Type B pancreatic cell (in vitro differentiated cells): ENCODE measurements around the gene SCYGR7. TPM values are rescaled to one million over a fixed set of nuclear protein-coding genes. Genes with fewer than 3 reads are reported as not detected.
A peak's percentile ranks its signal among the peaks of the same experiment; 100 is the strongest.

Source experiments
- DNase-seq: peaks from one replicate; pipeline ENCODE4 v3.0.0; 2021; ENCODE audit warnings: mixed read lengths; ENCODE audit not compliant: unreplicated experiment; ENCODE audit errors: extremely low spot score
- H3K27ac Mint-ChIP-seq: 2 replicates; pipeline ENCODE4 v1.8.0; 2021; ENCODE audit warnings: mild to moderate bottlenecking, mixed read lengths
- H3K27me3 Mint-ChIP-seq: 2 replicates; pipeline ENCODE4 v1.8.0; 2021; ENCODE audit warnings: mixed read lengths
- H3K36me3 Mint-ChIP-seq: 2 replicates; pipeline ENCODE4 v1.8.0; 2021; ENCODE audit warnings: mixed read lengths
- H3K4me1 Mint-ChIP-seq: one replicate; pipeline ENCODE4 v1.8.0; 2021; ENCODE audit warnings: mixed read lengths; ENCODE audit not compliant: unreplicated experiment
- H3K4me3 Mint-ChIP-seq: 2 replicates; pipeline ENCODE4 v1.8.0; 2021; ENCODE audit warnings: mild to moderate bottlenecking, mixed read lengths
- H3K9me3 Mint-ChIP-seq: 2 replicates; pipeline ENCODE4 v1.8.0; 2021; ENCODE audit warnings: mixed read lengths
- CTCF ChIP-seq: fragments of 200-600 bp; sonication (generic); conservative IDR thresholded peaks from 2 replicates; pipeline ENCODE4 v1.5.0; 2021; ENCODE audit warnings: antibody characterized with exemption, mild to moderate bottlenecking
- long read RNA-seq: library from polyadenylated mRNA; unstranded; transcript quantifications from one replicate; pipeline ENCODE4 v2.0.0, GENCODE V29; 2020
- total RNA-seq: library from RNA; stranded (reverse); gene quantifications from 2 replicates; pipeline ENCODE4 v1.2.1, GENCODE V29; 2021; ENCODE audit warnings: low replicate concordance

SCYGR7 gene
- not detected in 2 replicates for total RNA-seq
- long read RNA-seq: 0 reads

GRCh38 chr2:227728035-227728434 lies at the start of gene SCYGR7:
Gene SCYGR7, plus strand, starts transcription at chr2:227728335. Its CDS starts 0 bp downstream, at chr2:227728335.
- Mint-ChIP-seq H3K4me3 (no peak within 1 kb of the TSS), H3K27me3 (no peaks in the 10 kb centered on the region), H3K4me1 (no peaks in the 10 kb centered on the region), H3K27ac (no peak within 1 kb of the TSS), H3K36me3 (no peaks in the 10 kb centered on the region), H3K9me3 (no peaks in the 10 kb centered on the region)
- no peak for TF ChIP-seq CTCF
- no peak for DNase-seq

- Mint-ChIP-seq H3K27ac (no peak overlapping the region), H3K36me3 (no peaks in the 10 kb centered on the region), H3K4me1 (no peaks in the 10 kb centered on the region), H3K27me3 (no peaks in the 10 kb centered on the region), H3K9me3 (no peaks in the 10 kb centered on the region), H3K4me3 (no peak overlapping the region)
- DNase-seq: no peak
- TF ChIP-seq CTCF: no peak
Measured at GRCh38 chr2:227684258-227684657, 43.9 kb upstream of the SCYGR7 start.

DNA sequence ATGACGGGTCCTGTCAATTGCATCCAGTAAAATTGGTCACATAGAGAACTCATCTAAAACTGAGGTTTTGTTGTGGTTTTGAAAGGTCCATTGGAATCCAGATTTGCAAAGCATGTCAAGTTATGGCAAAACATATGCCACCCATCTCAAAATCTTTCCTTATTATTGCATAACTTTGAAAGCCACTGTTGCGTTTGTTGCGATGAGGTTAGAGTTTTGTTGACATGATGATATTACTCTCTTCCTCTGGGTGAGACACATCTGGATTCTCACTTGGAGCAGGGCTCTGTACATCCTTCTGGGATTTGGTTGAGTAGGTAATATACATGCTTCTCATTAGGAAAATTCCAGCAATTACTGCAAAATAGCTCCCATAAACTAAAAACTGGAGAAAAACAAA lies 40.9 kb upstream of the SCYGR7 start:
- no peak overlapping the region for H3K27ac Mint-ChIP-seq
- no peak overlapping the region for H3K4me3 Mint-ChIP-seq
- no peaks in the 10 kb centered on the region for H3K36me3 Mint-ChIP-seq
- TF ChIP-seq CTCF: no peak
- H3K27me3 Mint-ChIP-seq: no peaks in the 10 kb centered on the region
- no peaks in the 10 kb centered on the region for H3K9me3 Mint-ChIP-seq
- no peak for DNase-seq
- no peaks in the 10 kb centered on the region for H3K4me1 Mint-ChIP-seq

- Mint-ChIP-seq H3K9me3 (no peaks in the 10 kb centered on the region), H3K27ac (no peak overlapping the region), H3K36me3 (no peaks in the 10 kb centered on the region), H3K4me1 (no peaks in the 10 kb centered on the region), H3K27me3 (no peaks in the 10 kb centered on the region), H3K4me3 (no peak overlapping the region)
- DNase-seq: no peak
- TF ChIP-seq CTCF: no peak
Measured at GRCh38 chr2:227696990-227697679, 31.0 kb upstream of the SCYGR7 start.

DNA sequence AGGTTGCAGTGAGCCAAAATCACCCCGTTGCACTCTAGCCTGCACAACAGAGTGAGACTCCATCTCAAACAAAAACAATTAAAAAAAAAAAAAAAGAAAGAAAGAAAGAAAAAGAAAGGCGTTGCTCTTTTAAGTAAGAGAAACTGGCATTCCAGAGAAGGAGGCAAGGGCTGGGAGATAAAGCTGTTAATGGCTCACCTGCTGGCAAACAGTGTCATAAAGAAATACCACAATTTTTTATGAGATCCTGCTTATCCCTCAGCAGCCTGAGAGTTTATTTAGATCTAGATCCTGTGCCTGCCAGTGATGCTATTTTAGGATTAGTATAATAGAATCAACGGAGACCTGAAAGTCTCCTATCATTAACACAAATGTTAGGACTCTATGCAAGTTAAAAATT lies 26.6 kb upstream of the SCYGR7 start:
- peaks cover 3% of the 10 kb centered on the region for H3K4me1 Mint-ChIP-seq
- no peak for TF ChIP-seq CTCF
- peak overlapping the region; percentile 97 for H3K27ac Mint-ChIP-seq
- H3K4me3 Mint-ChIP-seq: no peak overlapping the region
- H3K9me3 Mint-ChIP-seq: no peaks in the 10 kb centered on the region
- H3K36me3 Mint-ChIP-seq: peaks cover 5% of the 10 kb centered on the region
- no peaks in the 10 kb centered on the region for H3K27me3 Mint-ChIP-seq
- DNase-seq: no peak
